ENCODE data around the gene SPTSSB. TPM values are rescaled to one million over a fixed set of nuclear protein-coding genes. Genes with fewer than 3 reads are reported as not detected.

Gene SPTSSB, protein sequence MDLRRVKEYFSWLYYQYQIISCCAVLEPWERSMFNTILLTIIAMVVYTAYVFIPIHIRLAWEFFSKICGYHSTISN
- total RNA-seq = under 0.01 TPM in 1 of 2 replicates, not detected in the other

DNA sequence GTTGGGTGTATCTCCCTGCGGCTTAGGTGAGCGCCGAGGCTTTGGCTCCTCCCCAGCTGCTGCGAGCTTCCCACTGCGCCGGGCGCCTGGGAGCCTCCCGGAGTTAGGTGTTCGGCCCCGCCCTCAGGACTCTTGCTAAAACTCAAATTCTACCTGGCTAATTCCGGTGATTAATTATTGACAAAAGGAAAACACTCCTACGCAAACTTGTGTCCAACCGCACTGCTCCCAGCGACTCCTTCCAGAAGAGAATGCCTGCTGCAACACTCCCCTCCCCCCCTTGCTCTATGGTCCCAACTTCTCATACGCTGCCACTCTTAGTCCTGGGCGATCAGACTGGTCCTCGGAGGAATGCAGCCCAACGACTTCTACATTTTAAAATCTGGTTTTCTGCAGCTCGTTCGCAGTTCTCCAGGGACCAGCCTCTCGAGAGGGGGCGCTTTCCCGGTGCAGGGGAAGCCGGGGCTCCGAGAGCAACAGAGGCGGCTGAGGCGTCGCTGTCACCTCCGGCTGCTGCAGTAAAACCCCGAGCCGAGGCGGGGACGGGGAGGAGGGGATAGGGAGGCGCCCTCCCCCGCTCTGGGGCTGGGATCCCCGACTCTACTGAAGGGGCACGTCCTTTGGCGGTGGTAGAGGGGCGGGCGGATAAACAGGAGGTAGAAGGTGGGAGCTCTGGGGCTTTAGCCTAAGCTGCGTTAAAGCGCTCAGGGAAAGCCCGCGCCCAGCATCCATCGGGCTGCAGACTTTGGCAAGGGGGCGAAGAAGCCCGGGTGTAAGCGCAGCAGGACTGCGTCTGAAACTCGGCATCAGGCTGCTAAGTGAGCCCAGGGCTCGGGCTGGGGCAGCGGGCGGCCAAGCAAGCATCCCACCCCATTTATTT is at the start of gene SPTSSB:
Gene SPTSSB, minus strand, starts transcription at position 77 of the 880 bp plus-strand sequence. CDS start 25,194 bp downstream, outside the sequence.

Other genes with a start within 250 kb of the SPTSSB start
- 141 and 155 TPM in 2 replicates for gene NMD3, start 150.2 kb downstream of the SPTSSB start, total RNA-seq
- not detected in 2 replicates for gene OTOL1, start 125.3 kb upstream of the SPTSSB start, total RNA-seq